ENCODE results near the gene TNKS1BP1. TPM values are rescaled to one million over a fixed set of nuclear protein-coding genes. Genes with fewer than 3 reads are reported as not detected.

Gene TNKS1BP1
- total RNA-seq, 1 donor from 2014 or later: 122 TPM

DNA sequence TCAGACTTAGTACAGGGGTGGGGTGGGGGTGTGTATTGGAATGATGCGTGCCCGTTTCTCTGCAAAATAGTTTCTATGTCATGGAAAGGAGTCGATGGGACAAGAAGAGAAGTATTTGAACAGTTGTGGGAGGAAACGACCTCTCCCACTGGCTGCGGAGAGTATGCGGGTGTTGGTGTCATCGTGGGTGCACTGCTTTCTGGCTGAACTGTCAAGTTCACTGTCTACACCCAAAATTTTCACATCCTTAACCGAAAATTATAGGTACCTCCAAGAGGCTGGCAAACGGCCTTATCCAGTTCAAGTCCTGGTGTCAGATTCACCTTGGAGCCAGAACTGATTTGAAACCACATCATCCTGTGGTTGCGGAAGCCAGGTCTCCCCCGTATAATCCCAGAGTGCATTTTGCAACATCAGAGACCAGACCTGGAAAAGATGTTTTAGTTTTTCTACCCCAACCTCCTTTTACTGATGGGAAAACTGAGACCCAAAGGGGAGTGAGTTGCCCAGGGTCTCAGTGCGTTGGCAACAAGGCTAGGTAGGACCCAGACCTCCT is 11.4 kb upstream of the TNKS1BP1 start:
- Mint-ChIP-seq H3K4me1 (ENCODE audit: unreplicated experiment) (peaks cover 45% of the 10 kb centered on the region), H3K4me3 (ENCODE audit: unreplicated experiment) (peak overlapping the region; percentile 92), H3K27me3 (ENCODE audit: unreplicated experiment) (peaks cover 20% of the 10 kb centered on the region), H3K27ac (ENCODE audit: unreplicated experiment) (peak overlapping the region; percentile 95), H3K36me3 (ENCODE audit: low read depth, unreplicated experiment) (peaks cover 25% of the 10 kb centered on the region), H3K9me3 (ENCODE audit: unreplicated experiment) (no peaks in the 10 kb centered on the region)
- no peak for DNase-seq (ENCODE audit: low spot score)
- TF ChIP-seq, protein P1, sequence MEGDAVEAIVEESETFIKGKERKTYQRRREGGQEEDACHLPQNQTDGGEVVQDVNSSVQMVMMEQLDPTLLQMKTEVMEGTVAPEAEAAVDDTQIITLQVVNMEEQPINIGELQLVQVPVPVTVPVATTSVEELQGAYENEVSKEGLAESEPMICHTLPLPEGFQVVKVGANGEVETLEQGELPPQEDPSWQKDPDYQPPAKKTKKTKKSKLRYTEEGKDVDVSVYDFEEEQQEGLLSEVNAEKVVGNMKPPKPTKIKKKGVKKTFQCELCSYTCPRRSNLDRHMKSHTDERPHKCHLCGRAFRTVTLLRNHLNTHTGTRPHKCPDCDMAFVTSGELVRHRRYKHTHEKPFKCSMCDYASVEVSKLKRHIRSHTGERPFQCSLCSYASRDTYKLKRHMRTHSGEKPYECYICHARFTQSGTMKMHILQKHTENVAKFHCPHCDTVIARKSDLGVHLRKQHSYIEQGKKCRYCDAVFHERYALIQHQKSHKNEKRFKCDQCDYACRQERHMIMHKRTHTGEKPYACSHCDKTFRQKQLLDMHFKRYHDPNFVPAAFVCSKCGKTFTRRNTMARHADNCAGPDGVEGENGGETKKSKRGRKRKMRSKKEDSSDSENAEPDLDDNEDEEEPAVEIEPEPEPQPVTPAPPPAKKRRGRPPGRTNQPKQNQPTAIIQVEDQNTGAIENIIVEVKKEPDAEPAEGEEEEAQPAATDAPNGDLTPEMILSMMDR (IDR thresholded peaks at IDR 0.05; ENCODE audit: unreplicated experiment): no peak

GRCh38 chr11:57335343-57336110 is 10.8 kb upstream of the TNKS1BP1 start, which contains the start of gene SSRP1:
Gene SSRP1 (minus strand): TSS chr11:57335892. CDS start chr11:57335121, 771 bp downstream.
- peak within 1 kb of the TSS; percentile 95 for H3K27ac Mint-ChIP-seq (ENCODE audit: unreplicated experiment)

DNA sequence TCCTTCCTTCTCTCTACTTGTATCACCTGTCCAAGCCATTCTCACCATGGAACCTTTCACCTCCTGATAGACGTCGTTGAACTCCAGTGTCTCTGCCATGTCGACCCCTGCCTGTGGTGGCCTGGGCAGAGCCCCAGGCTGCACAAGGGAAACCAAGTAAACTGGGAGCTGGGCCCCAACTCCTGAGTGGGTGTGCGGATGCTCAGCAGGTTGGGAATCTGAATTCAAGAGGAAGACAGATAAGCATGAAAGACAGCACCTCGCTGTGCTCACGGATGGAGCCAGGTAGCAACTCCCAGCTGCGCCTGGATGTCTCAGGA is 10.2 kb upstream of the TNKS1BP1 start:
- DNase-seq (ENCODE audit: low spot score): no peak
- peaks cover 38% of the 10 kb centered on the region for H3K4me1 Mint-ChIP-seq (ENCODE audit: unreplicated experiment)
- H3K27me3 Mint-ChIP-seq (ENCODE audit: unreplicated experiment): peaks cover 20% of the 10 kb centered on the region
- H3K36me3 Mint-ChIP-seq (ENCODE audit: low read depth, unreplicated experiment): peaks cover 35% of the 10 kb centered on the region
- H3K9me3 Mint-ChIP-seq (ENCODE audit: unreplicated experiment): no peaks in the 10 kb centered on the region
- peak overlapping the region; percentile 95 for H3K27ac Mint-ChIP-seq (ENCODE audit: unreplicated experiment)
- H3K4me3 Mint-ChIP-seq (ENCODE audit: unreplicated experiment): peak overlapping the region; percentile 94
- TF ChIP-seq, protein P1 (IDR thresholded peaks at IDR 0.05; ENCODE audit: unreplicated experiment): no peak

More at GRCh38 chr11:57335343-57336110, 10.8 kb upstream of the TNKS1BP1 start, which contains the start of gene SSRP1:
- TF ChIP-seq, protein P1 (IDR thresholded peaks at IDR 0.05; ENCODE audit: unreplicated experiment): no peak
- Mint-ChIP-seq H3K36me3 (ENCODE audit: low read depth, unreplicated experiment) (peaks cover 31% of the 10 kb centered on the region), H3K9me3 (ENCODE audit: unreplicated experiment) (no peaks in the 10 kb centered on the region), H3K4me1 (ENCODE audit: unreplicated experiment) (peaks cover 44% of the 10 kb centered on the region), H3K4me3 (ENCODE audit: unreplicated experiment) (peak within 1 kb of the TSS; percentile 94), H3K27me3 (ENCODE audit: unreplicated experiment) (peaks cover 20% of the 10 kb centered on the region)
- DNase-seq (ENCODE audit: low spot score): peak; percentile 69

DNA sequence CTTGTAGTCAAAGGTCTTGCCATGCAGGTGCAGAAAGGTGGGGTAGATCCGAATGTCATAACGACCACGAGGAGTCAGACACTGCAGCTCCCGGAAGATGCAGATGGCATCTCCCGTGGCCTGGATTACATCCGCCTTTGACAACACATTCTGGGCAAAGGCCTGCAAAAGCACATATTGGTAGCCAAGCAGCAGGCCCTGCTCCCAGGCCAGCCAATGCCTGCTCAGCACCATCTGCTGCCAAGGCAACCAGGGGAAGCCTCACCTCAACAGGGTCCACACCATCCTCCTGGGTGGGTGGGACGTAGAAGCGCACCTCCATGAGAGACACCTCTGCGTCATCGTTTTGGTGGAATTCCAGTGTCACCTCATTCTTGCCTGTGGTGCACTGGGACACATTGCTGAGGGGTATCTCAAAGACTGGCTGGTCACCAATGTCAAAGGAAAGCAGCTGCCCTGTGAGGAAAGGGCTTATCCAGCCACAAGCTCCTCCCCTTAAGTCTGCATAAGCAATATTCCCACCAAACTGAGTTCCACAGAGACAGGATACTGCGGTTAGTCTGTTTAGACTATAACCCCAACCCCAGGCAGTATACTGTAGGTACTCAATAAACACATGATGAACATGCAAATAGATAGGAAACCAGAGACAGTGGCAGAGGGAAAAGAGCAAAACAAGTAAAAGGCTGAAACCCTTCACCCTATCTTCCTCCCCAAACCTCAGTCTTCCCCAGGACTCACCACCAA is 8.1 kb upstream of the TNKS1BP1 start:
- Mint-ChIP-seq H3K27ac (ENCODE audit: unreplicated experiment) (no peak overlapping the region), H3K4me3 (ENCODE audit: unreplicated experiment) (peak overlapping the region; percentile 62), H3K4me1 (ENCODE audit: unreplicated experiment) (peaks cover 24% of the 10 kb centered on the region), H3K9me3 (ENCODE audit: unreplicated experiment) (no peaks in the 10 kb centered on the region), H3K27me3 (ENCODE audit: unreplicated experiment) (peaks cover 17% of the 10 kb centered on the region), H3K36me3 (ENCODE audit: low read depth, unreplicated experiment) (peaks cover 55% of the 10 kb centered on the region)
- no peak for DNase-seq (ENCODE audit: low spot score)
- TF ChIP-seq, protein P1 (IDR thresholded peaks at IDR 0.05; ENCODE audit: unreplicated experiment): no peak

Data from endothelial cell (in vitro differentiated cells).